CD4-positive, alpha-beta memory T cell (primary cell): ENCODE data around the gene COL27A1. TPM values are rescaled to one million over a fixed set of nuclear protein-coding genes. Genes with fewer than 3 reads are reported as not detected.

Experiments
- CTCF ChIA-PET: fragments of 350-600 bp; sonication (Branson Sonifier 250); formaldehyde crosslinking; loops from one replicate; lab custom pipeline; 2021; ENCODE audit warnings: inconsistent platforms; ENCODE audit not compliant: partially characterized antibody; lab: Charles Lee
- POLR2A ChIA-PET: fragments of 350-600 bp; sonication (Branson Sonifier 250); formaldehyde crosslinking; loops from one replicate; lab custom pipeline; 2021; ENCODE audit not compliant: partially characterized antibody; lab: Charles Lee
- DNase-seq, 5 donors: peaks; one replicate each; pipeline versions ENCODE4 v3.0.0 to v3.0.0-alpha.2; 2020 to 2022; ENCODE audit warnings: mixed read lengths in 1 of 5
- H3K27ac ChIP-seq: one replicate; pipeline ENCODE4 v1.7.0; 2013; ENCODE audit warnings: low read depth, low read length
- H3K27me3 ChIP-seq: 2 replicates; pipeline ENCODE4 v1.7.0; 2013; ENCODE audit warnings: mild to moderate bottlenecking, low read length, moderate library complexity; ENCODE audit not compliant: insufficient read depth
- H3K36me3 ChIP-seq: 2 replicates; pipeline ENCODE4 v1.7.0; 2013; ENCODE audit warnings: mild to moderate bottlenecking, low read length, moderate library complexity; ENCODE audit not compliant: insufficient read depth
- H3K4me1 ChIP-seq: 2 replicates; pipeline ENCODE4 v1.7.0; 2013; ENCODE audit warnings: mild to moderate bottlenecking, low read length, moderate library complexity; ENCODE audit not compliant: insufficient read depth
- H3K4me3 ChIP-seq, 2 donors: one replicate each; pipeline ENCODE4 v1.7.0; 2013; ENCODE audit warnings: low read length in 2 of 2, mild to moderate bottlenecking in 1 of 2
- H3K9me3 ChIP-seq, 2 donors: one replicate each; pipeline ENCODE4 v1.7.0; 2013; ENCODE audit warnings: low read length in 2 of 2, control low read depth in 1 of 2; ENCODE audit not compliant: control insufficient read depth in 1 of 2
- H3K27ac Mint-ChIP-seq, 7 donors: one replicate each; pipeline ENCODE4 v1.8.0; 2020 to 2021; ENCODE audit warnings: mixed read lengths in 7 of 7, mild to moderate bottlenecking in 6 of 7, inconsistent platforms in 3 of 7, moderate library complexity in 3 of 7
- H3K27me3 Mint-ChIP-seq, 2 donors: one replicate each; pipeline ENCODE4 v1.8.0; 2020 to 2021; ENCODE audit warnings: mixed read lengths in 2 of 2
- H3K36me3 Mint-ChIP-seq, 2 donors: one replicate each; pipeline ENCODE4 v1.8.0; 2020 to 2021; ENCODE audit warnings: mixed read lengths in 2 of 2, inconsistent platforms in 1 of 2, mild to moderate bottlenecking in 1 of 2
- H3K4me1 Mint-ChIP-seq, 4 donors: one replicate each; pipeline ENCODE4 v1.8.0; 2020 to 2021; ENCODE audit warnings: mixed read lengths in 4 of 4, mild to moderate bottlenecking in 1 of 4
- H3K4me3 Mint-ChIP-seq, 8 donors: one replicate each; pipeline ENCODE4 v1.8.0; 2020 to 2021; ENCODE audit warnings: mixed read lengths in 8 of 8, mild to moderate bottlenecking in 7 of 8, moderate library complexity in 6 of 8, inconsistent platforms in 3 of 8
- H3K9me3 Mint-ChIP-seq, 8 donors: one replicate each; pipeline ENCODE4 v1.8.0; 2020 to 2021; ENCODE audit warnings: mixed read lengths in 8 of 8, mild to moderate bottlenecking in 5 of 8, inconsistent platforms in 3 of 8, moderate library complexity in 1 of 8
- intact Hi-C: fragments of 100-400 bp; cut with micrococcal nuclease; formaldehyde crosslinking; loops from one replicate; pipeline ENCODE4 v1.15.1; 2023
- polyA plus RNA-seq, 2 donors: library from polyadenylated mRNA; unstranded; fragments of 300-500 nt; fragmentation: Illumina TruSeq; gene quantifications; one replicate each; pipeline ENCODE4 v1.2.3, GENCODE V29; 2021
- total RNA-seq, 2 experiments: library from RNA; stranded (reverse); gene quantifications; one replicate each; pipeline ENCODE4 v1.2.3, GENCODE V29; 2021

COL27A1 gene
- total and polyA plus RNA-seq, 4 experiments from 2014 or later = 1.3 TPM; not detected in 2

DNA sequence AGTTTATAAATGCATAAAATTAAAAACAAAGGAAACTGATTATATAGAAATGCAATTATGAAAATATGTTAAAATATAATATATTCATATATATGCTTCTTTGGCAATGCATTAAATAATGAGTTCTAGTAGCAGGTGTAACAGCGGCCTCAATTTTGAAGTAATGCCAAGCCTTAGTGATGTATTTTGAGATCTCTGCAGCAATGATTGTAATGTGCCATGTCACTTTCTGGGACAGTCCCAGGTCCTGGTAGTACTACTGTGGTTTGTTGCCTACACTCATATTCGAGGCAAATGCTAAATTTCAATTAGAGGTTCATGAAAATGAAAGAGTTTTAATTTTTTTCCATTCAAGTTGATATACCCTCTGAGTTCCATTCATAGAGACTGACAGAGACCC is 91.7 kb downstream of the COL27A1 start:
- H3K9me3 ChIP-seq = no peaks in the 10 kb centered on the region
- POLR2A ChIA-PET = no interaction called here
- no peaks in the 10 kb centered on the region for H3K36me3 Mint-ChIP-seq
- H3K4me1 Mint-ChIP-seq = no peaks in the 10 kb centered on the region
- no peaks in the 10 kb centered on the region for H3K4me1 ChIP-seq
- no peaks in the 10 kb centered on the region for H3K36me3 ChIP-seq
- H3K27ac Mint-ChIP-seq = no peak overlapping the region
- H3K4me3 ChIP-seq = no peak overlapping the region
- no peaks in the 10 kb centered on the region for H3K27me3 ChIP-seq
- CTCF ChIA-PET = no interaction called here
- DNase-seq = no peak
- intact Hi-C loops = no loop called here
- H3K9me3 Mint-ChIP-seq = peaks cover 0 to 2% (median 0%) of the 10 kb centered on the region in 8 donors
- H3K27ac ChIP-seq = no peak overlapping the region
- no peaks in the 10 kb centered on the region for H3K27me3 Mint-ChIP-seq
- no peak overlapping the region for H3K4me3 Mint-ChIP-seq

DNA sequence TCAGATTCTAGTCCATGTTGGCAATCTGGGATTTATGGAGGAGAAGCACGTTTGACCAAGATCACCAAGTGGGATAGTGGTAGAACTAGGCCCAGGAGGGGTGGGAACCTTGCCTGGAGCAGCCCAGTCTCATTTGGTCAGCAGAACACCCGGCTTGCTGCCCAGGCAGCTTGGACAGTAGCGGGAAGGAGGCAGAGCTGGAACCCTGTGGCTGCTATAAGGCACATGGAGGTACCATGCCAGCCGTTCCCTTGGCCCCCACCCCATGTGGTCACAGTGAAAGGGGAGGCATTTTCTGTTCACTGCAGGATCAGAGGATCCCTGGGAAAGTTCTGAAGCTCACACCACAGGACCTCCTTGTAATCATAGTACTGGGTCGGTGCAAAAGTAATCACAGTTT is 92.2 kb downstream of the COL27A1 start:
- Mint-ChIP-seq H3K4me1 (no peaks in the 10 kb centered on the region), H3K27me3 (no peaks in the 10 kb centered on the region), H3K27ac (no peak overlapping the region), H3K36me3 (no peaks in the 10 kb centered on the region), H3K9me3 (peaks cover 0 to 2% (median 0%) of the 10 kb centered on the region in 8 donors), H3K4me3 (no peak overlapping the region)
- POLR2A ChIA-PET = no interaction called here
- Histone ChIP-seq H3K9me3 (no peaks in the 10 kb centered on the region), H3K27me3 (no peaks in the 10 kb centered on the region), H3K4me1 (no peaks in the 10 kb centered on the region), H3K27ac (no peak overlapping the region), H3K4me3 (no peak overlapping the region), H3K36me3 (no peaks in the 10 kb centered on the region)
- CTCF ChIA-PET = no interaction called here
- intact Hi-C loops = no loop called here
- peak in 1 of 5 donors; percentile 5 for DNase-seq

GRCh38 chr9:114248299-114248707 is 93.0 kb downstream of the COL27A1 start:
- CTCF ChIA-PET = no interaction called here
- Mint-ChIP-seq H3K36me3 (no peaks in the 10 kb centered on the region), H3K27ac (no peak overlapping the region), H3K4me3 (no peak overlapping the region), H3K4me1 (no peaks in the 10 kb centered on the region), H3K9me3 (peaks cover 0 to 2% (median 0%) of the 10 kb centered on the region in 8 donors), H3K27me3 (no peaks in the 10 kb centered on the region)
- no peaks in the 10 kb centered on the region for H3K27me3 ChIP-seq
- no peaks in the 10 kb centered on the region for H3K9me3 ChIP-seq
- H3K4me1 ChIP-seq = no peaks in the 10 kb centered on the region
- POLR2A ChIA-PET = no interaction called here
- peak in 1 of 5 donors; percentile 7 for DNase-seq
- H3K36me3 ChIP-seq = no peaks in the 10 kb centered on the region
- no peak overlapping the region for H3K4me3 ChIP-seq
- intact Hi-C loops = no loop called here
- H3K27ac ChIP-seq = no peak overlapping the region

- H3K4me1 ChIP-seq = no peaks in the 10 kb centered on the region
- intact Hi-C loops = no loop called here
- POLR2A ChIA-PET = no interaction called here
- Mint-ChIP-seq H3K27ac (no peak overlapping the region), H3K4me3 (no peak overlapping the region), H3K9me3 (peaks cover 0 to 2% (median 0%) of the 10 kb centered on the region in 8 donors), H3K36me3 (no peaks in the 10 kb centered on the region), H3K4me1 (no peaks in the 10 kb centered on the region), H3K27me3 (no peaks in the 10 kb centered on the region)
- H3K4me3 ChIP-seq = no peak overlapping the region
- no peaks in the 10 kb centered on the region for H3K36me3 ChIP-seq
- no peaks in the 10 kb centered on the region for H3K9me3 ChIP-seq
- CTCF ChIA-PET = no interaction called here
- H3K27me3 ChIP-seq = no peaks in the 10 kb centered on the region
- H3K27ac ChIP-seq = no peak overlapping the region
- DNase-seq = no peak
Measured at GRCh38 chr9:114249424-114250234, 94.3 kb downstream of the COL27A1 start.

DNA sequence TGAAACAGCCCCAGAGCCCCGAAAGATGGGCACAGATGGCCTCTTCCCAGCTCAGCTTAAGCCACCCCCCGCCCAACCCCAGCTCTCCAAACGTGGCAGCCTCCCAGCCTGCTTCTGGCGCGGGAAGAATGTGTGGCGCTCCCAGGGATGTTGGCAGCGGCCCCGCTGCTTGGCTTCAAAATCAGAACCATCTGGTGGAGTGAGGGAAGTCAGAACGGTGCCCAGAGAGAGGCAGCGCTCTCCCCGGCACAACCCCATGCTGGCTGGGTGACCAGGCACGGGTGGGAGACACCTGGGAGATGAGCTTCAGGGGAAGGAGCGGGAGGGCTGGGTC is 94.9 kb downstream of the COL27A1 start:
- ChIA-PET POLR2A (no interaction called here), CTCF (no interaction called here)
- no peaks in the 10 kb centered on the region for H3K4me1 ChIP-seq
- no peak overlapping the region for H3K27ac ChIP-seq
- H3K27me3 ChIP-seq = no peaks in the 10 kb centered on the region
- Mint-ChIP-seq H3K27ac (no peak overlapping the region), H3K27me3 (no peaks in the 10 kb centered on the region), H3K36me3 (no peaks in the 10 kb centered on the region), H3K4me3 (no peak overlapping the region), H3K9me3 (peaks cover 0 to 2% (median 0%) of the 10 kb centered on the region in 8 donors), H3K4me1 (no peaks in the 10 kb centered on the region)
- intact Hi-C loops = no loop called here
- H3K9me3 ChIP-seq = no peaks in the 10 kb centered on the region
- no peak overlapping the region for H3K4me3 ChIP-seq
- no peaks in the 10 kb centered on the region for H3K36me3 ChIP-seq
- peak in 1 of 5 donors; percentile 18 for DNase-seq

DNA sequence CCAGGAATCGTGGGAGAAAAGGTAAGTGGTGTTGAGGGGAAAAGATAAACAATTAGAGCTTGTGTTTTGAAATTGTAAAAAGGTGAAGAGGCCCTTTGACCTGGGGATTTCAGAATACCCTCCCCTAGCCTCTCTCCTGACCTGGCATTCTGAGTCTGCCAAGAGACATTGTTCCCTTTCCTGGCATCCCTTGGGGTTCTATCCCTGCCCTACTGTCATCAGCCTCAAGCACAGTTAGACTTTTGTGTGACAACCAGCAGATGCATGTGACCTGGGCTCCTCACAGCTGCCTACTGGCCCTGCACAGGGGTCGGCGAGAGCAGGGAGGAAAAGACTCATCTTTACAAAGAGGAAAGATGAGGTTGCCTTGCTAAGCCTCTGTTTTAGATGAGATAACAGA is 95.3 kb downstream of the COL27A1 start:
- H3K36me3 ChIP-seq = no peaks in the 10 kb centered on the region
- intact Hi-C loops = no loop called here
- no peaks in the 10 kb centered on the region for H3K4me1 Mint-ChIP-seq

DNA sequence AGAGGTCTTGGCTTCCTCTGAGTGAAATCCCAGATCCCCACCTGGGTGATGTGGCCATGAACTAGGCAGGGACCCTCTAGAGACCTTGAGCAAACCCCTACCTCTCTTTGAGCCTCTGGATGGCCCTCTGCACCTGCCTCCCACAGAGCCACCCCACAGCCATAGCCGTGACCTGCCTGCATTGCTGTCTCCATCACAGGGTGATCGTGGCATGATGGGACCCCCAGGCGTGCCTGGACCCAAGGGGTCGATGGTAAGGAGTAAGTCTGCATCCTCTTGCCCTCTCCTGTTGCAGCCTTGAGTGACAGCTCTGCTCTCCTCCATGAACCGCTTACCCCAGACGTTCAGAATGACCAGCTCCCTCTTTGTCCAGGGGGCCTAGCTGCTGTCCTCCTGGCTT is 97.1 kb downstream of the COL27A1 start:
- DNase-seq = peak in 1 of 5 donors; percentile 20
- CTCF ChIA-PET = no interaction called here
- no peaks in the 10 kb centered on the region for H3K4me1 Mint-ChIP-seq
- Histone ChIP-seq H3K27ac (no peak overlapping the region), H3K9me3 (no peaks in the 10 kb centered on the region), H3K36me3 (no peaks in the 10 kb centered on the region), H3K4me1 (no peaks in the 10 kb centered on the region), H3K27me3 (no peaks in the 10 kb centered on the region), H3K4me3 (no peak overlapping the region)
- POLR2A ChIA-PET = no interaction called here
- intact Hi-C loops = no loop called here
- H3K9me3 Mint-ChIP-seq = no peaks in the 10 kb centered on the region
- H3K4me3 Mint-ChIP-seq = no peak overlapping the region
- no peak overlapping the region for H3K27ac Mint-ChIP-seq
- H3K36me3 Mint-ChIP-seq = no peaks in the 10 kb centered on the region
- no peaks in the 10 kb centered on the region for H3K27me3 Mint-ChIP-seq

More for the DNA sequence above, 95.3 kb downstream of the COL27A1 start:
- H3K4me3 ChIP-seq = no peak overlapping the region
- H3K36me3 Mint-ChIP-seq = no peaks in the 10 kb centered on the region
- no peak overlapping the region for H3K27ac Mint-ChIP-seq
- no peak overlapping the region for H3K27ac ChIP-seq
- ChIA-PET POLR2A (no interaction called here), CTCF (interaction anchor here (0.7 kb wide), 1 partner anchor 41 kb away, joined by 3 read pairs; no protein-coding TSS in a partner anchor)
- DNase-seq = peak in 1 of 5 donors; percentile 12
- H3K9me3 Mint-ChIP-seq = peaks cover 0 to 2% (median 0%) of the 10 kb centered on the region in 8 donors
- no peaks in the 10 kb centered on the region for H3K4me1 ChIP-seq
- H3K4me3 Mint-ChIP-seq = no peak overlapping the region
- H3K27me3 Mint-ChIP-seq = no peaks in the 10 kb centered on the region
- H3K27me3 ChIP-seq = no peaks in the 10 kb centered on the region
- no peaks in the 10 kb centered on the region for H3K9me3 ChIP-seq
